GM19099 (cell line): ENCODE results near the gene STRBP.

Source experiments
- POLR2A ChIP-seq: IDR thresholded peaks from 3 replicates; pipeline ENCODE4 v1.6.1; 2011; ENCODE audit warnings: low read depth; ENCODE audit not compliant: insufficient read length; ENCODE audit errors: extremely low read depth

The STRBP gene

DNA sequence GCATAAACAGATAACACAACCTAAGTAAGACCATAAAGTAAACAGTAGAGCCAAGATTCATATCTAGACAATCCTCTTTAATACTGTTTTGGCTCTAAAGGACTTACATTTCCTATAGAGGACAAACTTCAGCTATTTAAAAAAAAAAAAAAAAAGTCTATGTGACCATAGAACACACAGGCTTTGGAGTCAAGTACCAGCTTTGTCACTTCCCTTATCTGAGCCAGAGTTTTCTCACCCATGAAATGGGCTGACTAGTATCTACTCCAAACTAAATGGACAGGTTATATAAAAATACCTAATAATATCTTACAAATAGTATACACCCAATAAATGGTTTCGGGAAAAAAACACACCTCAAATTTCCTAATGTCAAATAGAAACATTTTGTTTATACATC, 81.3 kb downstream of the STRBP start:
- no peak for TF ChIP-seq POLR2A

DNA sequence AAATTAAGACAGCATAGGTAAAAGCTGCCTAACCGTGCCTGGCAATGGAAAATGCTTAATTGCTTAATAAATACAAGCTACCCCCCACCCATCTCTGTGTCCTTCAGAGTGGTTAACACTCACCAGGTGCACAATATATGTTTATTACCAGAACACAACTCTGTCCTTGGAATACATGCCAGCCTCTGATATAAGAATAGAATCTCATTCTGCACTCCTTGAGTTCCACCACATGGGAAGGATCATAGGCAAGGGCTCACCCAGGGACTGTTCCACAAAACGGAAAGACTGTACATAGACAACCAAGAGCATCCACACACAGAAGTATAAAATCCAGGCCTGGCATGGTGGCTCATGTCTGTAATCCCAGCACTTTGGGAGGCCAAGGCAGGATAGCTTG, 91.4 kb downstream of the STRBP start:
- no peak for TF ChIP-seq POLR2A

DNA sequence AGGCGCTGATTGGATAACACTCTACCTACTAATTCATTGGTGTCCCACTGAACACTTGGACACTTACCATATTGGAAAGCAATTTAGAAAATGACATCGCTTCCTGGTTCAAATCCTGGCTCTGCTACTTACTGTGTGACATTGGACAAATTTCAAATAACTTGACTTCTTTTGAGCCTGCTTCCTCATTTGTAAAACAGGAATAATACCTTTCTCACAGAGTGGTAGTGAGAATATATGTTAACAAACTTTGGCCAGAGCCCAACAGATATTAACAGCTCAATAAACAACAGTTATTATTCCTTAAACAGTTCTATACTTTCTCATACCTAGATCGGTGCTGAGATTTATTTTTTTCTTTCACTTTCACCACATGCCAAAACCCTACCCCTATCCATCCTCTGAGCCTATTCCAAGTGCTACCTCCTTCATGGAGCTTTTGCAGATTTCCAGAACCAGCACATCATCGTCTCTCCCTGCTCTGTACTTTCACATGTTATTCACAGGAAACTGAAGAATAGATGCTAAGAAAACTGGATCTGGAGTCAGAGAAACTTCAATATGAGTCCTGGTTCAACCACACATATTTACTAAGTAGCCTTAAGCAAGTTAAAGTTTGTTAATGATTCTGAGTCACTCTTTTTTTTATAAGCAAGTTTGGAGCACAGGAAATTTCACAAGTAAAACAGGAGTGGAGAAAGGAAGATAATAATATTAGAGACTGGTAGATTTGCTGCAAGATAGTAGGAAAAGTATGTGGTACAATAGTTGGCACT, 92.3 kb downstream of the STRBP start:
- TF ChIP-seq POLR2A: no peak

DNA sequence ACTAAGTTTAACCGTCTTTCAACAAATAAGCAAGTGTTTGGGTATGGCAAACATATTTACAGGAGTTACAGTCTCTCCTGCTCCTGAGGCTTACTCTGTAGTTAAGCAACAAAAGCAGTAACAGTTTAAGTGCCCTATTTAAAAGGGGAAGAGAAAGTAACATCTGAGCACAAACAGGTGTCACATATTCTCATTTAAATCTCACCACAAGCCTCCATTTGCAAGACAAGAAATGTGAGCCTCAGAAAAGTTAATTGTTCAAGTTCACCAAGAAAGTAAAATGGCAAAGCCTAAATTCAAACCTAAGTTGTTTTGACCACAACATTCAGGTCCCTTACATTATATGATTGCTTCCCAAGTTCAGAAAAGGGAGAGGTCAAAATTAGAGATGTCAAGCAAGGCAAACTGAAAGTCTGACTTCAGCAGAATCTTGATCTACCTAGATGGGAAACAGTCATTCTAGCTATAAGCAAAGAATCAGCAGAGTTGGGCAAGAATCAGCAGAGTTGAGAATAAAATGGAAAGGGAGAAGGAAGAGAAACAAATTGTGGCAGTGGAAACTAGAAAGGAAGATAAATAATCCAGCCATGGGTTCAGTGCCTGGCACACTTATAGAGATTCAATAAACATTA, 93.4 kb downstream of the STRBP start:
- TF ChIP-seq POLR2A: no peak

DNA sequence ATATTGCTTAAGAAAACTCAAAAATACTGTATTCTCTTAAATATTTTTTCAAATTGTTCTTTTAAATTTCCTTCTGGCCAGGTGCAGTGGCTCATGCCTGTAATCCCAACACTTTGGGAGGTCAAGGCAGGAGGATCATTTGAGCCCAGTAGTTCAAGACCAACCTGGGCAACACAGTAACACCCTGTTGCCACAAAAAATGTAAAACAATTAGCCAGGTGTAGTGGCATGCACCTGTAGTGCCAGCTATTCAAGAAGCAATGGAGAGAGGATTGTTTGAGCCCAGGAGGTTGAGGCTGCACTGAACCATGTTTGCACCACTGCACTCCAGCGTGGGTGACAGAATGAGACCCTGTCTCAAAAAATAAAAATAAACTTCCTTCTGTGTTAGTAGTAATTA, 94.3 kb downstream of the STRBP start:
- TF ChIP-seq POLR2A: no peak

DNA sequence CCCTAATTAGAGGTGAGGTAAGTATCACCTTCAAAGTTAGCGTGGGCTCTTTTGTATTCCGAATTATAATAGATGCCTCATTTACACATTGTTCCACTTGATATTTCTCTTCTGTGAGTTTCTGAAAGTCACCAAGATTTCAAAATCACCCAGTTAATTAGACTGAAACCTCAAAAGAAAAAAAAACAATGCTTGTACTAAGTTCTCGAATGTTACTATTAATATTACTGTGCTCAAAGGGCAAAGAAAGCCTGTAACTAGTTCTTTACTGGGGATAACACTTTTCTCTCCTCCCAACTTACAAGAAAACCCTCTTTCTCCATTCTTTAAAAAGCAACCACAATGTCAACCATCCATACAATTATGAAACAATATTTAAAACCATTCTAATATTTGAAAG, 98.5 kb downstream of the STRBP start:
- no peak for TF ChIP-seq POLR2A

DNA sequence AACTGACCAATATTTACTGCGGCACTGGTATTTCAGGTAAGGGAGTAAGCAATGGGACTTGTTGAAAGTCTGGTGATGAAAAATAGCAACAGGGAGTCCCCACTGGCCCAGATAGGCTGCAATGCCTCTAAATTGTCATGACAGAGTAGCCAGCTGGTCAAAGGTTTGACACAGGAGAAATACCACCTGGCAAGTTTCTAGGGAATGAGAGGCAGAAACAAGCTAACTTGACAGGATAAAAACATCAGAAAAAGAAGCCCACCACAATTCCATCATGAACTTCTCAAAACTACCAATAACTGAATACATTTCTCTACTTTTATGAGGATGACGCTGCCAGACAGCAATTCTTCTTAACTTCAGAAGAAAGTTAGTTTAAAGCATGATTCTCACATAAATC, 99.8 kb downstream of the STRBP start:
- TF ChIP-seq POLR2A: no peak

DNA sequence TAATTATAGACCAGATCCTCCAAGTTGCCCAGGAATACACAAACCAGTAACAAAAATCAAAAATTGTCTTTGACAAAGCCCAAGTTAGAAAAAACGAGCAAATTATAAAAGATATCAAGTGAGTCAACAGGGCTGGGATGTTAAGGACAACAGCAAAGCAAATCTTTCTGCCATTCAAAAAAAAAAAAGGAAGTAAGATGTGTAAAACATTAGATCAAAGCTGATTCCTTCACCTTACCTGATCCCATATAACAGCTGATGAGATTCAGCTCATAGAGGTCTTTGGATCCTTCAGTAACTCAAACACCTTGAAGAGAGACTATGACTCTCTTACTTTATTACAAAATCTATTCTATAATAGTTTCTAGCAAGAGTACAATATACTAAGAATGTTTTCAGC, 100.9 kb downstream of the STRBP start:
- TF ChIP-seq POLR2A: no peak

DNA sequence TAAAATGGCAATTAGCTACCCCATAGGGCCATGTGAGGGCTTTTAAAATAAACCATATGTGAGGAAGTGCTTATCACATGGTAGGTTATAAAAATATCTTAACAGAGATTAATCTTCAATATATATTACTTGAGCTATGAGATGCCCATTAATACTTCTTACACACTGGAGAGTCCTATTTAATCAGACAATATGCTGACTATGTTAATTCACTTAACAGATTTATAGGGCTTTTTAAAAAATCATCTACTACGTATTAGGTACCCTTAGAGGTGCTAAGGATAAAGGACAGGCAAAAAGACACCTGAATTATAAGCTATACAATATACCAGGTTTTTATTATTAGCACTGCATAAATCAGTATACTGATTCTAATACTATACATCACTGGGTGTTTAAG, 102.6 kb downstream of the STRBP start:
- TF ChIP-seq POLR2A: no peak

DNA sequence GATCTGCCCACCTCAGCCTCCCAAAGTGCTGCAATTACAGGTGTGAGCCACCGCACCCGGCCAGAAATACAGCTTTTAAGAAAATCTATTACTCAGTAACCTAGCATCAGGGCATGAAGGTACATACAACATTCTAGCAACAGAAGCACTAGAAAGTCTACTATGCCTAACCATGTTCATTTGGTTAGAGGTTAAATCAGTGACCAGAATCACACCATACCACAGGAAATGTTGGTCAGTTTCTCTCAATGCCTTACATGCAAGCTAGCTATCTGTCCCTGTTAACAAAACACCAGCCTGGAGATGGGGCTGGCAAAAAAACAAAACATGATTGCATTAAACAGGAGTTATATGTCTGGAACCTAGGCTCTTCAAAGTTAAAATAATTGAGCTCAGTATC, 104.1 kb downstream of the STRBP start:
- TF ChIP-seq POLR2A: no peak

DNA sequence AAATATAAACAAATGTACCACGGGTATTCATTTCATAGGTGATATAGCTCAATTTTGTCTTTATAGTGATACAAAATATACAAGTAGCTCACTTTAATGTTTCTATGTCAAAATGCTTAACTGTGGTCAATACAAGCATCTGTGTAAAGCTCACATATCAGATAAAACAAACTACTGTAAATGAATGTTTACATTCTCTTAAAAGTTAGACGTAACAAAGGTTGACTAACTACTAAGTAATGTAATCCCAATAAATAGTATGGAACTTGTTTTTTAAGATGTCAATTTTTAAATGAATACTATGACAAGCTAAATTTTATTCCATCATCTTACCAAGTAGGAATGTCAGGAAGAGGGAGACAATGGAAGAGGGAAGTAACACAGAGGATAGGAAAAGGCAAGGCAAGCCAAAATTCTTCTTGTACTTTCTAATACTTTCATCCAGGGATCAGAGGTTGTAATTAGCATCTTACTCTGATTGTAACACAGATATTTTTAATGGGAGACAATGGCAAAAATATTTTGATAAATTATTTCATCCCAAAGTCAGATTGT, 105.5 kb downstream of the STRBP start:
- no peak for TF ChIP-seq POLR2A

DNA sequence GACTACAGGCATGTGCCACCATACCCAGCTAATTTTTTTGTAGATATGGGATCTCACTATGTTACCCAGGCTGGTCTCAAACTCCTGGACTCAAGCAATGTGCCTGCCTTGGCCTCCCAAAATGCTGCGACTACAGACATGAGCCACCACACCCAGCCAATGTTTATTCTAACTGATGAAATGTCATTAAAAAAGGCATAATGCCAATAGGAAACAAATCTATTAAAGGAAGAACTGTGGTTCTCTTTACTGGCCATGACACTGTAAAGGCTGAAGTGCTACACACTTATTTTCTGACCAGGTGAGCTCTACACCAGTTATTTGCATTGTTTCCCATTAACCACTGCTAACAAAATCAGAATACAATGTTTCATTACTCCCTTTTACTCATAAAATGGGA, 106.0 kb downstream of the STRBP start:
- TF ChIP-seq POLR2A: no peak

DNA sequence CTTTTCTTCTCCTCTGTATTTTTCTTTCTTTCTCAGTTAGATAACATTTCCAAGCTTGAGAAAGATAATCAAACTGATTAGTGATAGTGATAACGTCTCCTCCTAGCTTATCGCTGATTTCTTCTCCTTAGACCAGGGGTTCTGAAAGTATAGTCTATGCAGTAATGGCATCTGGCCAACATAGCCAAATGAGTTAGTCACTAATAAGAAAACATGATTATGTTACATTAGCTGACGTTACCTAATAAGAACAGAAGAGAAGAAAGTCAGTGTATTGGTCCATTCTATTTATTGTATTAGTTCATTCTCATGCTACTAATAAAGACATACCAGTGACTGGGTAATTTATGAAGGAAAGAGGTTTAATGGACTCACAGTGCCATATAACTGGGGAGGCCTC, 111.2 kb downstream of the STRBP start:
- TF ChIP-seq POLR2A: no peak

DNA sequence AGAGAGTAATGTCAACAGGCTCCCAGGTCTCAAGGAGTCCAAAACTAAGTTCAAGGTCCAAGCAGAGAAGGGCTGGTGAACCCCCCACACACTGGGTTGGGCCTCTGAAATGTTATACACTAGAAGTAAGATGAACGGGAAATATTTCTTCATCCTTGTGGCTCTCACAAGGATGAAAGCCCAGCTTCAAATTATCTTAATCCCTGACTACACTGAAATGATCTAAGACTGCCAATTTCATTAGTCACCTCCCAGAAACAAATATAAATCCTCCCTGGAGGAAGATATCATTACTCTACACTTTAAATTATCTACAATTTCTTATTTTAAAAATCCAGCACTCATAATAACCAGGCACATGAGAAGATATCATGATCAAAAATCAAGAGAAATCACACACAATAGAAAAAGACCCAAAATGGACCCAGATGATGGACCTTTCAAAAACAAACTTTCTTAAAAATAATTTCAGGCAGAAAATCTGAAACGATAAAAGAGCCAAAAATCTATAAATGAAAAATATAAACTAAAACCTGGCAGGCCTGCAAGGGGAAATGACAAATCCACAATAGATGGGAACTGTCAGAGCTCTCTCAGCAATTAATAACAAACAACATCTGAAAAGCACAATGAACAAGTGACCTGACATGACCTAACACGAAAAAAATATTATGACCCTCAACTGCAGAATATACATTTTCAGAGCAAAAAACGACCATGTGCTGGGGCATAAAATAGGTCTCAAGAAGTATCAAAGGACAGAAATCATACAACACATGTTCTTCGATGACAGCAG, 117.5 kb downstream of the STRBP start:
- no peak for TF ChIP-seq POLR2A

DNA sequence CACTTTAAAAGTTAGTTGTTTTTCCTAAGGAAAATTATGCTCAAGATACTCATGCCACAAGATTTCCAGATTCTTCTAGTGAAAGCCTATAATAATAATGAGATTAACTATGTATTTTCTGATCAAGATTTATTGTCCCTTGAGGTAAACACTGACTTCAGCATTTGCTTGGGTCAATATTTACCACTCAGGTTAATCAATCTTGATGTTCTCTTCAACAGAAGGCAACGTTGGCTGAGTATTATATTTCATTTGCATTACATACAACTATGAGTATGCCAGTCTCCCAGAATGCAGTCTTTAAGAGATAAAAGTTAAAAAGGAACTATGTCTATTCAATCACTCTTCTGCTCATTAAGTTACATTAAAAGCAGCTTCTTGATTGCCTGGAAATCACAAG, 119.3 kb downstream of the STRBP start:
- TF ChIP-seq POLR2A: no peak
